ENCODE measurements around the gene RXRA. TPM values are rescaled to one million over a fixed set of nuclear protein-coding genes. Genes with fewer than 3 reads are reported as not detected.
A peak's percentile ranks its signal among the peaks of the same experiment; 100 is the strongest.

RXRA gene
- total and polyA plus RNA-seq, 2 of the 13 experiments (the other 11 are each of a cell fraction or from before 2014, with no cell fraction given): 18.9 to 29.2 TPM

- TF ChIP-seq ASH2L (IDR thresholded peaks at IDR 0.05; ENCODE audit: insufficient read length, low read depth, low read length): peak; percentile 63
- TF ChIP-seq THAP8 (CRISPR knock-in tag; IDR thresholded peaks at IDR 0.05; ENCODE audit: borderline replicate concordance): no peak
- peak; percentile 73; the same call in 1 of the 2 replicates for TF ChIP-seq NCOR1 (IDR thresholded peaks at IDR 0.05; ENCODE audit: borderline replicate concordance, low read length)
- TF ChIP-seq MEIS1 (CRISPR knock-in tag; IDR thresholded peaks at IDR 0.05; ENCODE audit: borderline replicate concordance): peak; percentile 28; the same call in 1 of the 2 replicates
- peak; percentile 55; the same call in 1 of the 2 replicates for TF ChIP-seq GABPB1 (CRISPR knock-in tag; IDR thresholded peaks at IDR 0.05)
- no peak for TF ChIP-seq TBP (CRISPR knock-in tag; IDR thresholded peaks at IDR 0.05)
- no peak for TF ChIP-seq BRCA1 (CRISPR knock-in tag; IDR thresholded peaks at IDR 0.05)
- TF ChIP-seq U2AF2 (IDR thresholded peaks at IDR 0.05; ENCODE audit: low read depth, low read length): no peak
- peak; percentile 87 for TF ChIP-seq MTA1 (CRISPR knock-in tag; IDR thresholded peaks at IDR 0.05; ENCODE audit: borderline replicate concordance)
- TF ChIP-seq ZFP90 (CRISPR knock-in tag; IDR thresholded peaks at IDR 0.05; ENCODE audit: borderline replicate concordance): no peak
- TF ChIP-seq SSRP1 (CRISPR knock-in tag; IDR thresholded peaks at IDR 0.05): no peak
- TF ChIP-seq CHD2 (IDR thresholded peaks at IDR 0.05; ENCODE audit: low read depth, low read length): no peak
- TF ChIP-seq TEAD2 (CRISPR knock-in tag; IDR thresholded peaks at IDR 0.05): no peak
- TF ChIP-seq GFI1 (CRISPR knock-in tag; IDR thresholded peaks at IDR 0.05; ENCODE audit: borderline replicate concordance): no peak
- TF ChIP-seq ZNF547 (CRISPR knock-in tag; IDR thresholded peaks at IDR 0.05): no peak
- peak; percentile 58; the same call in 1 of the 2 replicates for TF ChIP-seq SP5 (CRISPR knock-in tag; IDR thresholded peaks at IDR 0.05; ENCODE audit: borderline replicate concordance, low read depth)
- no peak; the same call in 1 of the 2 replicates for TF ChIP-seq ZNF691 (CRISPR knock-in tag; IDR thresholded peaks at IDR 0.05; ENCODE audit: borderline replicate concordance, low read depth)
- TF ChIP-seq ZNF446 (CRISPR knock-in tag; IDR thresholded peaks at IDR 0.05): no peak
- no peak for TF ChIP-seq CBX5 (CRISPR knock-in tag; IDR thresholded peaks at IDR 0.05; ENCODE audit: borderline replicate concordance)
- TF ChIP-seq POLR2AphosphoS2 (IDR thresholded peaks at IDR 0.05; ENCODE audit: low read depth, low read length): no peak
- TF ChIP-seq, protein P1, sequence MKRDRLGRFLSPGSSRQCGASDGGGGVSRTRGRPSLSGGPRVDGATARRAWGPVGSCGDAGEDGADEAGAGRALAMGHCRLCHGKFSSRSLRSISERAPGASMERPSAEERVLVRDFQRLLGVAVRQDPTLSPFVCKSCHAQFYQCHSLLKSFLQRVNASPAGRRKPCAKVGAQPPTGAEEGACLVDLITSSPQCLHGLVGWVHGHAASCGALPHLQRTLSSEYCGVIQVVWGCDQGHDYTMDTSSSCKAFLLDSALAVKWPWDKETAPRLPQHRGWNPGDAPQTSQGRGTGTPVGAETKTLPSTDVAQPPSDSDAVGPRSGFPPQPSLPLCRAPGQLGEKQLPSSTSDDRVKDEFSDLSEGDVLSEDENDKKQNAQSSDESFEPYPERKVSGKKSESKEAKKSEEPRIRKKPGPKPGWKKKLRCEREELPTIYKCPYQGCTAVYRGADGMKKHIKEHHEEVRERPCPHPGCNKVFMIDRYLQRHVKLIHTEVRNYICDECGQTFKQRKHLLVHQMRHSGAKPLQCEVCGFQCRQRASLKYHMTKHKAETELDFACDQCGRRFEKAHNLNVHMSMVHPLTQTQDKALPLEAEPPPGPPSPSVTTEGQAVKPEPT (CRISPR knock-in tag; IDR thresholded peaks at IDR 0.05; ENCODE audit: low read depth): no peak
- TF ChIP-seq NFE2L1 (CRISPR knock-in tag; IDR thresholded peaks at IDR 0.05; ENCODE audit: borderline replicate concordance): no peak
- TF ChIP-seq IKZF1 (IDR thresholded peaks at IDR 0.05): no peak
- TF ChIP-seq ZNF205 (CRISPR knock-in tag; IDR thresholded peaks at IDR 0.05): no peak
- TF ChIP-seq ZFP62 (CRISPR knock-in tag; IDR thresholded peaks at IDR 0.05): no peak
- TF ChIP-seq, protein P2, sequence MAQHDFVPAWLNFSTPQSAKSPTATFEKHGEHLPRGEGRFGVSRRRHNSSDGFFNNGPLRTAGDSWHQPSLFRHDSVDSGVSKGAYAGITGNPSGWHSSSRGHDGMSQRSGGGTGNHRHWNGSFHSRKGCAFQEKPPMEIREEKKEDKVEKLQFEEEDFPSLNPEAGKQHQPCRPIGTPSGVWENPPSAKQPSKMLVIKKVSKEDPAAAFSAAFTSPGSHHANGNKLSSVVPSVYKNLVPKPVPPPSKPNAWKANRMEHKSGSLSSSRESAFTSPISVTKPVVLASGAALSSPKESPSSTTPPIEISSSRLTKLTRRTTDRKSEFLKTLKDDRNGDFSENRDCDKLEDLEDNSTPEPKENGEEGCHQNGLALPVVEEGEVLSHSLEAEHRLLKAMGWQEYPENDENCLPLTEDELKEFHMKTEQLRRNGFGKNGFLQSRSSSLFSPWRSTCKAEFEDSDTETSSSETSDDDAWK (CRISPR knock-in tag; IDR thresholded peaks at IDR 0.05): no peak
- TF ChIP-seq RCOR2 (CRISPR knock-in tag; IDR thresholded peaks at IDR 0.05): no peak
- TF ChIP-seq NPAS2 (CRISPR knock-in tag; IDR thresholded peaks at IDR 0.05; ENCODE audit: borderline replicate concordance): no peak
- no peak for TF ChIP-seq ZFP1 (CRISPR knock-in tag; IDR thresholded peaks at IDR 0.05)
Measured at GRCh38 chr9:134320868-134321471, 5.3 kb upstream of the RXRA start (continued).
